ENCODE data around the gene AGAP1.

DNA sequence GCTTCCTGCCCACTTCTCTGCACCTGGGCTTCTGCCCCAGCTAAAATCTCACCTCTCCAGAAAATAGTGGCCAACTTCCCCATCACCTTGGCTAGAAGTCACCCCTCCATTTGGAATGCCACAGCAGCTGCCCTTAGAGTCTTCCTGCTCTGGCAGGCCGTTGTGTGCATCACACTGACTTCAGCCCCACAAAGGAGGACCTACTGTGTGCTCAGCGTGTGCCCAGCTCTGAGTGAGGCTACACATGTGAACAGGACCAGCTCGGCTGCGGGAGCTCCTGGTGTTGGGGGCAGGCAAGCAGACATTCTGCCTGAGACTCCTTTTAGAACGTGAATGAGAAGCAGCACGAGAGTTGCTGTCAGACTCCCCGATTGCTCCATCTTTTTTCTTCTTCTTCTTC lies 78.7 kb downstream of the AGAP1 start:
- TF ChIP-seq, protein P1, sequence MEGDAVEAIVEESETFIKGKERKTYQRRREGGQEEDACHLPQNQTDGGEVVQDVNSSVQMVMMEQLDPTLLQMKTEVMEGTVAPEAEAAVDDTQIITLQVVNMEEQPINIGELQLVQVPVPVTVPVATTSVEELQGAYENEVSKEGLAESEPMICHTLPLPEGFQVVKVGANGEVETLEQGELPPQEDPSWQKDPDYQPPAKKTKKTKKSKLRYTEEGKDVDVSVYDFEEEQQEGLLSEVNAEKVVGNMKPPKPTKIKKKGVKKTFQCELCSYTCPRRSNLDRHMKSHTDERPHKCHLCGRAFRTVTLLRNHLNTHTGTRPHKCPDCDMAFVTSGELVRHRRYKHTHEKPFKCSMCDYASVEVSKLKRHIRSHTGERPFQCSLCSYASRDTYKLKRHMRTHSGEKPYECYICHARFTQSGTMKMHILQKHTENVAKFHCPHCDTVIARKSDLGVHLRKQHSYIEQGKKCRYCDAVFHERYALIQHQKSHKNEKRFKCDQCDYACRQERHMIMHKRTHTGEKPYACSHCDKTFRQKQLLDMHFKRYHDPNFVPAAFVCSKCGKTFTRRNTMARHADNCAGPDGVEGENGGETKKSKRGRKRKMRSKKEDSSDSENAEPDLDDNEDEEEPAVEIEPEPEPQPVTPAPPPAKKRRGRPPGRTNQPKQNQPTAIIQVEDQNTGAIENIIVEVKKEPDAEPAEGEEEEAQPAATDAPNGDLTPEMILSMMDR (IDR thresholded peaks at IDR 0.05): no peak
- no peak for TF ChIP-seq POLR2A (IDR thresholded peaks at IDR 0.05)
- no peak for TF ChIP-seq POLR2AphosphoS5 (IDR thresholded peaks at IDR 0.05)

Measured in sigmoid colon (tissue), 4 donors.